Endothelial cell of umbilical vein (primary cell): ENCODE data around the gene PPP3CA. TPM values are rescaled to one million over a fixed set of nuclear protein-coding genes. Genes with fewer than 3 reads are reported as not detected.

Experiments used
- BruUV-seq: library from RNA; stranded (reverse); fragments of 400-500 nt; replicated peaks from 2 replicates; lab custom pipeline; 2021; lab: Mats Ljungman, UMichigan
- CTCF ChIA-PET: fragments of 300-600, 350-600 bp; sonication (Branson Sonifier 250); formaldehyde crosslinking; loops from one replicate; lab custom pipeline; 2021; ENCODE audit warnings: antibody characterized with exemption, inconsistent platforms; lab: Charles Lee
- POLR2A ChIA-PET: fragments of 300-600, 350-600 bp; sonication (Branson Sonifier 250); formaldehyde crosslinking; loops from one replicate; lab custom pipeline; 2021; ENCODE audit warnings: antibody characterized with exemption, inconsistent platforms; lab: Charles Lee
- DNase-seq: peaks from one replicate; pipeline ENCODE4 v3.0.0-alpha.2; 2011; ENCODE audit warnings: low read depth, low spot score
- FAIRE-seq: peaks from 2 replicates; lab custom pipeline; 2011; peaks lifted over from hg19 to GRCh38; lab: Jason Lieb, UNC
- H2AFZ ChIP-seq: 2 replicates; pipeline ENCODE4 v1.6.0; 2012; ENCODE audit warnings: low read depth, low read length, control low read depth, inconsistent platforms
- H3K27ac ChIP-seq: 2 replicates; pipeline ENCODE4 v1.5.1; 2011; ENCODE audit warnings: low read depth, mild to moderate bottlenecking, control low read depth, low read length, moderate library complexity; ENCODE audit not compliant: insufficient read depth
- H3K27me3 ChIP-seq, 2 experiments: 2 replicates each; pipeline versions ENCODE4 v1.6.0 to v1.6.1; 2011; ENCODE audit warnings: low read length in 2 of 2, mixed read lengths in 1 of 2; ENCODE audit not compliant: control insufficient read depth in 2 of 2, insufficient read depth in 2 of 2
- H3K36me3 ChIP-seq, 2 experiments: 2 replicates in 1 of 2; 3 replicates in 1 of 2; pipeline ENCODE4 v1.5.1; 2011; ENCODE audit warnings: low read length in 2 of 2, mild to moderate bottlenecking in 1 of 2, moderate library complexity in 1 of 2; ENCODE audit not compliant: control insufficient read depth in 2 of 2, insufficient read depth in 2 of 2; ENCODE audit errors: extremely low read depth in 1 of 2
- H3K4me1 ChIP-seq: 3 replicates; pipeline ENCODE4 v1.5.1; 2011; ENCODE audit warnings: mild to moderate bottlenecking, low read length; ENCODE audit not compliant: control insufficient read depth, insufficient read depth; ENCODE audit errors: extremely low read depth
- H3K4me2 ChIP-seq: 2 replicates; pipeline ENCODE4 v1.6.1; 2011; ENCODE audit warnings: low read length, control low read depth, mixed read lengths; ENCODE audit not compliant: insufficient read depth
- H3K4me3 ChIP-seq, 3 experiments: fragments of 200-600 bp in 1 of 3; sonication (generic), shearing (Covaris generic) in 1 of 3; replicated peaks in 1 of 3; 2 replicates each; pipeline ENCODE4 v1.5.1; 2011 to 2016; ENCODE audit warnings: control low read depth in 3 of 3, low read length in 3 of 3, mild to moderate bottlenecking in 2 of 3, inconsistent platforms in 1 of 3, low read depth in 1 of 3, moderate library complexity in 1 of 3; ENCODE audit not compliant: insufficient read depth in 1 of 3
- H3K79me2 ChIP-seq: 2 replicates; pipeline ENCODE4 v1.6.0; 2012; ENCODE audit warnings: low read length, inconsistent platforms; ENCODE audit not compliant: control insufficient read depth, insufficient read depth
- H3K9ac ChIP-seq: replicated peaks from 2 replicates; pipeline ENCODE3; 2011; ENCODE audit warnings: low read length, control low read depth; ENCODE audit not compliant: insufficient read depth; ENCODE audit errors: extremely low read depth
- H3K9me1 ChIP-seq: replicated peaks from 3 replicates; pipeline ENCODE4 v1.6.0; 2011; ENCODE audit warnings: mild to moderate bottlenecking, low read length; ENCODE audit not compliant: control insufficient read depth, insufficient read depth; ENCODE audit errors: extremely low read depth
- H3K9me3 ChIP-seq: replicated peaks from 2 replicates; pipeline ENCODE4 v1.5.1; 2012; ENCODE audit warnings: low read length, inconsistent platforms; ENCODE audit not compliant: control insufficient read depth, insufficient read depth
- H4K20me1 ChIP-seq: replicated peaks from 2 replicates; pipeline ENCODE3; 2011; ENCODE audit warnings: mild to moderate bottlenecking, low read length; ENCODE audit not compliant: control insufficient read depth, insufficient read depth; ENCODE audit errors: extremely low read depth
- CTCF ChIP-seq, 2 donors: IDR thresholded peaks; 1 replicate in 1 of 2; 2 replicates in 1 of 2; pipeline ENCODE4 v1.5.1; 2011; ENCODE audit warnings: low read length in 2 of 2, mild to moderate bottlenecking in 2 of 2, moderate library complexity in 2 of 2, control low read depth in 1 of 2, inconsistent platforms in 1 of 2, low read depth in 1 of 2; ENCODE audit not compliant: insufficient read depth in 1 of 2; ENCODE audit errors: extremely low read depth in 1 of 2
- EZH2 ChIP-seq: IDR thresholded peaks from 2 replicates; pipeline ENCODE4 v1.6.1; 2012; ENCODE audit warnings: borderline replicate concordance, low read depth, mild to moderate bottlenecking, moderate library complexity, low read length, inconsistent platforms; ENCODE audit not compliant: severe bottlenecking
- FOS ChIP-seq: IDR thresholded peaks from 2 replicates; pipeline ENCODE4 v1.6.1; 2011; ENCODE audit warnings: mild to moderate bottlenecking, low read length, moderate library complexity, borderline replicate concordance; ENCODE audit not compliant: insufficient read depth
- GATA2 ChIP-seq: IDR thresholded peaks from 2 replicates; pipeline ENCODE4 v1.7.0; 2011; ENCODE audit warnings: low read depth, mild to moderate bottlenecking, moderate library complexity, mixed read lengths, low read length; ENCODE audit not compliant: insufficient read length, insufficient read depth
- JUN ChIP-seq: IDR thresholded peaks from 2 replicates; pipeline ENCODE4 v1.6.1; 2011; ENCODE audit warnings: borderline replicate concordance, low read depth; ENCODE audit not compliant: insufficient read length, insufficient read depth
- MAX ChIP-seq: IDR thresholded peaks from 2 replicates; pipeline ENCODE4 v1.6.1; 2011; ENCODE audit not compliant: insufficient read depth, insufficient read length
- MYC ChIP-seq: IDR thresholded peaks from one replicate; pipeline ENCODE4 v1.6.1; 2011; ENCODE audit warnings: mild to moderate bottlenecking, low read depth, low read length
- POLR2A ChIP-seq: IDR thresholded peaks from 2 replicates; pipeline ENCODE4 v1.6.1; 2012; ENCODE audit warnings: low read depth, mild to moderate bottlenecking, control low read depth, low read length
- POLR2AphosphoS5 ChIP-seq: IDR thresholded peaks from 2 replicates; pipeline ENCODE4 v1.6.1; 2012; ENCODE audit warnings: low read depth, mild to moderate bottlenecking, control low read depth, low read length, moderate library complexity; ENCODE audit not compliant: insufficient read depth
- dilution Hi-C: fragments of 300-500 bp; cut with MboI; formaldehyde crosslinking; loops from one replicate; pipeline ENCODE4 v1.15.0; 2019; ENCODE audit warnings: low sequenced_read_pairs; ENCODE audit not compliant: extremely low pct_ligation_motif_present
- intact Hi-C: fragments of 100-400 bp; cut with micrococcal nuclease; formaldehyde crosslinking; loops from one replicate; pipeline ENCODE4 v1.10.0; 2022
- polyA plus RNA-seq, 4 experiments: library from polyadenylated mRNA; depleted of rRNA in 3 of 4; stranded (reverse) in 3 of 4; unstranded in 1 of 4; fragments of >200 nt; gene quantifications; 2 replicates each; pipeline versions ENCODE4 v1.2.1 to v1.2.3, GENCODE V29; 2011 to 2012; ENCODE audit warnings: missing spikeins in 1 of 4
- total RNA-seq: library from RNA; stranded (reverse); gene quantifications from 2 replicates; pipeline ENCODE4 v1.2.3, GENCODE V29; 2021

PPP3CA gene
- total and polyA plus RNA-seq, 2 donors (not counting 3 experiments of a cell fraction or from before 2014, with no cell fraction given), result 7.0 to 43.3 TPM

- ChIA-PET POLR2A (no interaction called here), CTCF (interaction anchor here (0.6 to 1.4 kb wide), 3 partner anchors 16 to 84 kb away, joined by 3 read pairs; no protein-coding TSS in a partner anchor)
- H3K27me3 ChIP-seq, result no peaks in the 10 kb centered on the region
- dilution Hi-C loops (no loop called here), intact Hi-C loops (no loop called here)
- H4K20me1 ChIP-seq, result no peaks in the 10 kb centered on the region
- no peaks in the 10 kb centered on the region for H3K9me1 ChIP-seq
- no peak overlapping the region for H3K27ac ChIP-seq
- H3K4me3 ChIP-seq, result no peak overlapping the region
- no peaks in the 10 kb centered on the region for H3K79me2 ChIP-seq
- H3K9ac ChIP-seq, result no peak overlapping the region
- no TSS peak for BruUV-seq
- H3K4me2 ChIP-seq, result no peak overlapping the region
- TF ChIP-seq CTCF (IDR thresholded peaks at IDR 0.05; ENCODE audit: extremely low read depth in 1 of 2, insufficient read depth in 1 of 2, low read depth in 1 of 2, low read length in 2 of 2), result peak in 1 of 2 donors; percentile 5
- TF ChIP-seq MAX, result no peak
- TF ChIP-seq POLR2AphosphoS5, result no peak
- FAIRE-seq (no peak), DNase-seq (no peak)
- peaks cover 0 to 2% of the 10 kb centered on the region in 2 experiments for H3K36me3 ChIP-seq
- H3K9me3 ChIP-seq, result no peaks in the 10 kb centered on the region
- no peaks in the 10 kb centered on the region for H3K4me1 ChIP-seq
- H2AFZ ChIP-seq, result no peak overlapping the region
These were observed 260.3 kb downstream of the PPP3CA start for GRCh38 chr4:101086801-101087586.

- intact Hi-C loops, result no loop called here
- BruUV-seq, result no TSS peak
- Histone ChIP-seq H2AFZ (no peak overlapping the region), H3K27me3 (no peaks in the 10 kb centered on the region), H3K4me3 (no peak overlapping the region), H3K36me3 (peaks cover 0 to 2% of the 10 kb centered on the region in 2 experiments), H3K9ac (no peak overlapping the region), H3K9me1 (no peaks in the 10 kb centered on the region), H4K20me1 (no peaks in the 10 kb centered on the region), H3K27ac (no peak overlapping the region), H3K4me1 (no peaks in the 10 kb centered on the region), H3K9me3 (no peaks in the 10 kb centered on the region), H3K4me2 (no peak overlapping the region), H3K79me2 (no peaks in the 10 kb centered on the region)
- dilution Hi-C loops, result no loop called here
- DNase-seq (no peak), FAIRE-seq (no peak)
- ChIA-PET POLR2A (no interaction called here), CTCF (no interaction called here)
- TF ChIP-seq POLR2A (no peak), EZH2 (no peak), CTCF (IDR thresholded peaks at IDR 0.05; ENCODE audit: extremely low read depth in 1 of 2, insufficient read depth in 1 of 2, low read depth in 1 of 2, low read length in 2 of 2) (no peak), FOS (no peak), JUN (no peak), POLR2AphosphoS5 (no peak), MAX (no peak), MYC (no peak), GATA2 (no peak)
These were observed 264.2 kb downstream of the PPP3CA start for GRCh38 chr4:101083131-101083530.
